A673 (cell line): ENCODE results near the gene TRIM40.

Source experiments
- EZH2 ChIP-seq: fragments of 200-600 bp; sonication (generic); IDR thresholded peaks from 2 replicates; pipeline ENCODE4 v1.6.1; 2017; ENCODE audit warnings: borderline replicate concordance, low read depth, mild to moderate bottlenecking, mixed read lengths, antibody characterized with exemption, low read length; ENCODE audit not compliant: poor library complexity, severe bottlenecking
- TF ChIP-seq, protein P1 (sequence below): fragments of 300-800, 200-600 bp; sonication (generic); conservative IDR thresholded peaks from 2 replicates; pipeline ENCODE4 v1.5.1; 2017; ENCODE audit warnings: low read depth, mild to moderate bottlenecking, antibody characterized with exemption, low read length, moderate library complexity, mixed read lengths

DNA sequence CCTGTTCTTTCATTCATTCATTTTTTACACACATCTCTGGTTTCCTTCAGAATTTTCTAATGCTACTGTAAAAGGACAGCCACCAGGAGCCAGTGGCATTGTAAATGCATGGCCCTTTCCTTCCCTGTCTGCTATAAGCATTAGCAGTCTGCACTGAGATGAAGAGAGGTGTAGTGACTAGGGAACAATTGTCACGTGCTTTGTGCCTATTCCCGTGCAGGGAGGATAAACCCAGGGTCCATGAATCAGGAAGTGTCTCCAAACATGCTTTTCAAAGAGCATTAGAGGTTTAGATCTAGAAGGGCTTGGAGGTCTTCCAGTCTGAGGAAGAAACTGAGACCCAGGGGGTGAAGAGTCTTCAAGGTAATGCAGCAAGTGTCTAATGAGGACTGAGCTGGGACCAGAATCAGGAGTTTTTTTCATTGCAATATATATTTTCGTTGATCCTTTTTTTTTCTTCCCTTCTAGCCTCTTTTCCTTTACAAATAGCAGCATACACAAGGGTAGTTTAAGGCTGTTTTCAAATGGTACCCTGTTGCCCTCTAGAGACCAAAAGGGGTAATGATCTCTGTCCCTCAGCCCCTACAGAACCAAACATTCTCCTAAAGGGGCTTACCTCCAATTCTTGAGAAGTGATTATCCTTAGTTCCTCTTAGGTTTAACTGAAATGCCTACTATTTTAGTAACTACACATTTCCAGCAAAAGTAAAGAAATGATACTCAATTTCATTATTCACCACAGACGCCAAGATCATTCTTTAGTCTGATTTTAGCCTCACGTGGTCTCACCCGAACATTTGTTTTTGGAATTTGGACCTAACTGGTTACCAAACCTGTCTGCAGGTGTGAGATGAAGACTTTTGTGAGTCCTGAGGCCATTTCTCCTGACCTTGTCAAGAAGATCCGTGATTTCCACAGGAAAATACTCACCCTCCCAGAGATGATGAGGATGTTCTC is 34.0 kb downstream of the TRIM40 start:
- TF ChIP-seq, protein P1, sequence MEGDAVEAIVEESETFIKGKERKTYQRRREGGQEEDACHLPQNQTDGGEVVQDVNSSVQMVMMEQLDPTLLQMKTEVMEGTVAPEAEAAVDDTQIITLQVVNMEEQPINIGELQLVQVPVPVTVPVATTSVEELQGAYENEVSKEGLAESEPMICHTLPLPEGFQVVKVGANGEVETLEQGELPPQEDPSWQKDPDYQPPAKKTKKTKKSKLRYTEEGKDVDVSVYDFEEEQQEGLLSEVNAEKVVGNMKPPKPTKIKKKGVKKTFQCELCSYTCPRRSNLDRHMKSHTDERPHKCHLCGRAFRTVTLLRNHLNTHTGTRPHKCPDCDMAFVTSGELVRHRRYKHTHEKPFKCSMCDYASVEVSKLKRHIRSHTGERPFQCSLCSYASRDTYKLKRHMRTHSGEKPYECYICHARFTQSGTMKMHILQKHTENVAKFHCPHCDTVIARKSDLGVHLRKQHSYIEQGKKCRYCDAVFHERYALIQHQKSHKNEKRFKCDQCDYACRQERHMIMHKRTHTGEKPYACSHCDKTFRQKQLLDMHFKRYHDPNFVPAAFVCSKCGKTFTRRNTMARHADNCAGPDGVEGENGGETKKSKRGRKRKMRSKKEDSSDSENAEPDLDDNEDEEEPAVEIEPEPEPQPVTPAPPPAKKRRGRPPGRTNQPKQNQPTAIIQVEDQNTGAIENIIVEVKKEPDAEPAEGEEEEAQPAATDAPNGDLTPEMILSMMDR: peak; percentile 79
- TF ChIP-seq EZH2: no peak
